ENCODE results near the gene ADAMTS20.

Gene ADAMTS20

GRCh38 chr12:43482311-43483085 is 69.5 kb downstream of the ADAMTS20 start:
- DNase-seq = no peak

- no peak for DNase-seq
Observed at GRCh38 chr12:43480591-43480990, 71.4 kb downstream of the ADAMTS20 start.

- no peak for DNase-seq
Observed at GRCh38 chr12:43462741-43463140, 89.3 kb downstream of the ADAMTS20 start.

- DNase-seq = no peak
Observed at GRCh38 chr12:43462080-43462479, 89.9 kb downstream of the ADAMTS20 start.

GRCh38 chr12:43459285-43459684 is 92.7 kb downstream of the ADAMTS20 start:
- no peak for DNase-seq

- no peak for DNase-seq
Observed at GRCh38 chr12:43453761-43454160, 98.2 kb downstream of the ADAMTS20 start.

GRCh38 chr12:43444940-43445564 is 107.0 kb downstream of the ADAMTS20 start:
- peak; percentile 45 for DNase-seq

GRCh38 chr12:43436597-43436996 is 115.4 kb downstream of the ADAMTS20 start:
- no peak for DNase-seq

GRCh38 chr12:43434614-43435013 is 117.4 kb downstream of the ADAMTS20 start:
- DNase-seq = no peak

GRCh38 chr12:43428088-43428600 is 123.9 kb downstream of the ADAMTS20 start:
- DNase-seq = peak; percentile 1

GRCh38 chr12:43425361-43425760 is 126.6 kb downstream of the ADAMTS20 start:
- no peak for DNase-seq

- DNase-seq = no peak
Observed at GRCh38 chr12:43416981-43417380, 135.0 kb downstream of the ADAMTS20 start.

GRCh38 chr12:43407816-43408645 is 144.0 kb downstream of the ADAMTS20 start:
- peak; percentile 67 for DNase-seq

GRCh38 chr12:43406801-43407200 is 145.2 kb downstream of the ADAMTS20 start:
- peak; percentile 28 for DNase-seq

GRCh38 chr12:43402436-43402835 is 149.6 kb downstream of the ADAMTS20 start:
- no peak for DNase-seq

- DNase-seq = no peak
Observed at GRCh38 chr12:43401096-43401495, 150.9 kb downstream of the ADAMTS20 start.

GRCh38 chr12:43396671-43397070 is 155.3 kb downstream of the ADAMTS20 start:
- DNase-seq = no peak

GRCh38 chr12:43392116-43392515 is 159.9 kb downstream of the ADAMTS20 start:
- DNase-seq = no peak

- DNase-seq = no peak
Observed at GRCh38 chr12:43381879-43382278, 170.1 kb downstream of the ADAMTS20 start.

GRCh38 chr12:43378448-43378847 is 173.6 kb downstream of the ADAMTS20 start:
- no peak for DNase-seq

GRCh38 chr12:43370263-43370662 is 181.7 kb downstream of the ADAMTS20 start:
- peak; percentile 56 for DNase-seq

- DNase-seq = no peak
Observed at GRCh38 chr12:43362910-43363694, 188.9 kb downstream of the ADAMTS20 start.

All from fibroblast of skin of right quadriceps (primary cell).